ENCODE measurements around the gene RTN4RL1.

RTN4RL1 gene

DNA sequence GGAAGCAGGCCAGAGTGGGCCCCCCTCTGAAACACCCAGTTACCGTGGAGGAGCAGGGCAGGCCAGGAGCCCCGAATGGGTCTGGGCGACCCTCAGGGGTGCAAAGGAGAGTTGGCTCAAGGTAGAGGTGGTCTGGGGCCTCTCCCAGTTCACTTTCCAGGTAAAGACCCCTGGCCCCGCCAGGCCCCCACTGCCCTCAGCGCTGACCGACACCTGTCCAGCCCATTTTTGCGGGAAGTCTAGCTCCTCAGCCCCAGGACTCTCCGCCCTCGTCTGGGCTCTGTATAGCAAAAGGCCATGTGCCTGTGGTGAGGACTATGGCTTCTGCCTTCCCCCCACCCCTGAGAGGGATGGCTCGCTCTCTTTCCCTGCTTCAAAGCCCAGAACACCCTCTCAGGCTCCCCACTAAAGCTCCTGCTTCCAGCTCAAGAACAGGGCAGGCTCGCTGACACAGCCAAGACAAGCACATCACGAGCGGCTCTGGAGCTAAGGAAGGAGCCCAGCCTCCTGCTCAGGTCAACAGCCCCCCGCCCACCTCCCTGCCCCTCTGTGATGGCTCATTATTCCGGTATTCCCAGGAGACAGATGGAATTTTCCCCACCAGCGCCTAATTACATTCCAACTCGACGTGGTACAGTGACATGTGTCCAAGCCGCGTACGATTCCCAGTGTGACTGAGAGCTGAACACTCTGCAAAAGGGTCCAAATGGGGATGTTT lies 59.4 kb downstream of the RTN4RL1 start:
- Histone ChIP-seq H3K36me3 (ENCODE audit: insufficient read depth, low read length) (no peaks in the 10 kb centered on the region), H3K4me3 (ENCODE audit: low read length, poor library complexity, severe bottlenecking) (no peak overlapping the region)

DNA sequence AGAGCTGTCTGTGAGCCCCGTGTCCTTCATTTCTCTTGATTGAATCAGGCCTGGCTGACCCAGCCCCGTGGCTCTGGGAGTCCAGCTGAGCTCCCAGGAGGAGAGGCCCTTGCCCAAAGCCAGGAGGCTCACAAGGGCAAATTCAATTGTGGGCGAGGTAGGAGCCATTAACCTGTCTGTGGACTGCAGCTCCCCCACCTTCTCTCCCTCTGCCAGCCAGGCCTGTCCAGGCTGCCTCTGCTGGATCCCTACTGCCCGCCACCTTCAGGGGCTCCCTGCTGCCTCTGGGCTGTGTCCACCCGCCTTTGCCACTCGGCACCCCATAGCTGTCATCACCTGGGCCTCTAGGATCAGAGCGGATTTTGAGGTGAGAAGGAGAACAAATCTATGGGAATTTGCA lies 61.9 kb downstream of the RTN4RL1 start:
- no peak for TF ChIP-seq EZH2phosphoT487 (IDR thresholded peaks at IDR 0.05; ENCODE audit: borderline replicate concordance)
- TF ChIP-seq, protein P1, sequence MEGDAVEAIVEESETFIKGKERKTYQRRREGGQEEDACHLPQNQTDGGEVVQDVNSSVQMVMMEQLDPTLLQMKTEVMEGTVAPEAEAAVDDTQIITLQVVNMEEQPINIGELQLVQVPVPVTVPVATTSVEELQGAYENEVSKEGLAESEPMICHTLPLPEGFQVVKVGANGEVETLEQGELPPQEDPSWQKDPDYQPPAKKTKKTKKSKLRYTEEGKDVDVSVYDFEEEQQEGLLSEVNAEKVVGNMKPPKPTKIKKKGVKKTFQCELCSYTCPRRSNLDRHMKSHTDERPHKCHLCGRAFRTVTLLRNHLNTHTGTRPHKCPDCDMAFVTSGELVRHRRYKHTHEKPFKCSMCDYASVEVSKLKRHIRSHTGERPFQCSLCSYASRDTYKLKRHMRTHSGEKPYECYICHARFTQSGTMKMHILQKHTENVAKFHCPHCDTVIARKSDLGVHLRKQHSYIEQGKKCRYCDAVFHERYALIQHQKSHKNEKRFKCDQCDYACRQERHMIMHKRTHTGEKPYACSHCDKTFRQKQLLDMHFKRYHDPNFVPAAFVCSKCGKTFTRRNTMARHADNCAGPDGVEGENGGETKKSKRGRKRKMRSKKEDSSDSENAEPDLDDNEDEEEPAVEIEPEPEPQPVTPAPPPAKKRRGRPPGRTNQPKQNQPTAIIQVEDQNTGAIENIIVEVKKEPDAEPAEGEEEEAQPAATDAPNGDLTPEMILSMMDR (conservative IDR thresholded peaks at IDR 0.05; ENCODE audit: low read length), result no peak
- H3K9me3 ChIP-seq (ENCODE audit: insufficient read depth, low read depth, low read length), result no peaks in the 10 kb centered on the region
- H2AFZ ChIP-seq (ENCODE audit: low read length), result no peak overlapping the region

More for the DNA sequence above, 59.4 kb downstream of the RTN4RL1 start:
- Histone ChIP-seq H3K4me1 (ENCODE audit: insufficient read depth, low read length, poor library complexity, severe bottlenecking) (peaks cover 9% of the 10 kb centered on the region), H3K9ac (ENCODE audit: low read depth, low read length, poor library complexity, severe bottlenecking) (no peak overlapping the region), H3K9me3 (ENCODE audit: insufficient read depth, low read depth, low read length) (no peaks in the 10 kb centered on the region), H4K20me1 (ENCODE audit: insufficient read depth, low read length, poor library complexity, severe bottlenecking) (no peaks in the 10 kb centered on the region), H2AFZ (ENCODE audit: low read length) (no peak overlapping the region), H3K4me2 (ENCODE audit: low read depth, low read length, poor library complexity, severe bottlenecking) (no peak overlapping the region), H3K27me3 (ENCODE audit: insufficient read depth, low read length, poor library complexity, severe bottlenecking) (no peaks in the 10 kb centered on the region), H3K79me2 (ENCODE audit: insufficient read depth, low read length) (no peaks in the 10 kb centered on the region), H3K9me2 (replicated peaks; ENCODE audit: low read depth, low read length) (no peaks in the 10 kb centered on the region), H3F3A (ENCODE audit: low read depth) (no peaks in the 10 kb centered on the region)
- no peak for TF ChIP-seq EZH2phosphoT487 (IDR thresholded peaks at IDR 0.05; ENCODE audit: borderline replicate concordance)
- TF ChIP-seq, protein P1 (conservative IDR thresholded peaks at IDR 0.05; ENCODE audit: low read length), result no peak

DNA sequence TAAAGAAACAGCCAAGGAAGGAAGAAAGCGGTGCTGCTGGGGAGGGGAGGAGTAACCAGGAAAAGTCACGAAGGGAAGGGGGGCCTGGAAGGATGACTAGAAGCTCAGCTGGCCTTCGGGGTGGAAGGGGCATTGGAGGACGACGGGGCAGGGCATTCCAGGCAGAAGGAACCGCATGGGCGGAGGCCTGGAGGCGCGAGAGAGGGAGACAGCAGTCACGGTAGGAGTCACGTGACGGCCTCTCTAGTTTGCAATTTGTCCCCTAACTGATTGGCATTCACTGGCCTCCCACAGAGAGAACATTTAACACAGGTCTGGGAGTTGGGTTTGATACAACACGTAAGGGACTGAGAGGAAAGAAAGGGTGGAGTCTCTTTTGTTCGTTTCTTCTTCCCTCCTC lies 63.9 kb downstream of the RTN4RL1 start:
- Histone ChIP-seq H3K79me2 (ENCODE audit: insufficient read depth, low read length) (no peaks in the 10 kb centered on the region), H3K4me2 (ENCODE audit: low read depth, low read length, poor library complexity, severe bottlenecking) (no peak overlapping the region), H3K9me3 (ENCODE audit: insufficient read depth, low read depth, low read length) (no peaks in the 10 kb centered on the region), H4K20me1 (ENCODE audit: insufficient read depth, low read length, poor library complexity, severe bottlenecking) (no peaks in the 10 kb centered on the region), H3K4me3 (ENCODE audit: low read length, poor library complexity, severe bottlenecking) (no peak overlapping the region), H3F3A (ENCODE audit: low read depth) (no peaks in the 10 kb centered on the region), H3K36me3 (ENCODE audit: insufficient read depth, low read length) (no peaks in the 10 kb centered on the region), H3K4me1 (ENCODE audit: insufficient read depth, low read length, poor library complexity, severe bottlenecking) (no peaks in the 10 kb centered on the region), H3K9me2 (replicated peaks; ENCODE audit: low read depth, low read length) (no peaks in the 10 kb centered on the region), H3K27me3 (ENCODE audit: insufficient read depth, low read length, poor library complexity, severe bottlenecking) (no peaks in the 10 kb centered on the region), H3K9ac (ENCODE audit: low read depth, low read length, poor library complexity, severe bottlenecking) (no peak overlapping the region), H2AFZ (ENCODE audit: low read length) (no peak overlapping the region)
- TF ChIP-seq EZH2phosphoT487 (IDR thresholded peaks at IDR 0.05; ENCODE audit: borderline replicate concordance), result no peak
- TF ChIP-seq, protein P1 (conservative IDR thresholded peaks at IDR 0.05; ENCODE audit: low read length), result no peak

More for the DNA sequence above, 61.9 kb downstream of the RTN4RL1 start:
- Histone ChIP-seq H3K9ac (ENCODE audit: low read depth, low read length, poor library complexity, severe bottlenecking) (no peak overlapping the region), H3K27me3 (ENCODE audit: insufficient read depth, low read length, poor library complexity, severe bottlenecking) (no peaks in the 10 kb centered on the region), H3K9me2 (replicated peaks; ENCODE audit: low read depth, low read length) (no peaks in the 10 kb centered on the region), H3F3A (ENCODE audit: low read depth) (no peaks in the 10 kb centered on the region), H3K4me3 (ENCODE audit: low read length, poor library complexity, severe bottlenecking) (no peak overlapping the region), H3K79me2 (ENCODE audit: insufficient read depth, low read length) (no peaks in the 10 kb centered on the region), H4K20me1 (ENCODE audit: insufficient read depth, low read length, poor library complexity, severe bottlenecking) (no peaks in the 10 kb centered on the region), H3K4me2 (ENCODE audit: low read depth, low read length, poor library complexity, severe bottlenecking) (no peak overlapping the region), H3K36me3 (ENCODE audit: insufficient read depth, low read length) (no peaks in the 10 kb centered on the region), H3K4me1 (ENCODE audit: insufficient read depth, low read length, poor library complexity, severe bottlenecking) (peaks cover 9% of the 10 kb centered on the region)

All from Loucy (cell line).